HL-60 (cell line): ENCODE data around the gene CCND1.

ENCODE experiments used
- DNase-seq, 2 experiments: peaks; one replicate each; pipeline ENCODE4 v3.0.0-alpha.2; 2010 to 2020; ENCODE audit warnings: low read depth in 1 of 2, low spot score in 1 of 2
- H3K27ac ChIP-seq: fragments of 250-450 bp; sonication (Bioruptor Pico); replicated peaks from 2 replicates; pipeline ENCODE4 v1.5.1; 2020; ENCODE audit warnings: mild to moderate bottlenecking, moderate library complexity
- H3K27me3 ChIP-seq: fragments of 250-450 bp; sonication (Bioruptor Pico); 2 replicates; pipeline ENCODE4 v1.5.1; 2021; ENCODE audit warnings: mild to moderate bottlenecking, moderate library complexity; ENCODE audit not compliant: insufficient read depth, poor library complexity, severe bottlenecking
- H3K4me3 ChIP-seq: replicated peaks from 2 replicates; pipeline ENCODE4 v1.5.1; 2011; ENCODE audit warnings: mild to moderate bottlenecking, control low read depth, low read length; ENCODE audit not compliant: insufficient read depth
- GABPA ChIP-seq: IDR thresholded peaks from 2 replicates; pipeline ENCODE4 v1.6.1; 2012; ENCODE audit warnings: low read depth
- POLR2AphosphoS5 ChIP-seq: IDR thresholded peaks from 2 replicates; pipeline ENCODE4 v1.6.1; 2012; ENCODE audit warnings: low read depth
- SPI1 ChIP-seq: IDR thresholded peaks from 2 replicates; pipeline ENCODE4 v1.6.1; 2012; ENCODE audit warnings: low read depth, mild to moderate bottlenecking, borderline replicate concordance
- TF ChIP-seq, protein P1 (sequence below): IDR thresholded peaks from 2 replicates; pipeline ENCODE4 v1.6.1; 2012; ENCODE audit warnings: low read depth; ENCODE audit not compliant: insufficient replicate concordance
- TF ChIP-seq, protein P2 (sequence below): IDR thresholded peaks from one replicate; pipeline ENCODE4 v1.5.1; 2011; ENCODE audit warnings: low read length, control low read depth, inconsistent platforms; ENCODE audit not compliant: insufficient read depth

Gene CCND1

DNA sequence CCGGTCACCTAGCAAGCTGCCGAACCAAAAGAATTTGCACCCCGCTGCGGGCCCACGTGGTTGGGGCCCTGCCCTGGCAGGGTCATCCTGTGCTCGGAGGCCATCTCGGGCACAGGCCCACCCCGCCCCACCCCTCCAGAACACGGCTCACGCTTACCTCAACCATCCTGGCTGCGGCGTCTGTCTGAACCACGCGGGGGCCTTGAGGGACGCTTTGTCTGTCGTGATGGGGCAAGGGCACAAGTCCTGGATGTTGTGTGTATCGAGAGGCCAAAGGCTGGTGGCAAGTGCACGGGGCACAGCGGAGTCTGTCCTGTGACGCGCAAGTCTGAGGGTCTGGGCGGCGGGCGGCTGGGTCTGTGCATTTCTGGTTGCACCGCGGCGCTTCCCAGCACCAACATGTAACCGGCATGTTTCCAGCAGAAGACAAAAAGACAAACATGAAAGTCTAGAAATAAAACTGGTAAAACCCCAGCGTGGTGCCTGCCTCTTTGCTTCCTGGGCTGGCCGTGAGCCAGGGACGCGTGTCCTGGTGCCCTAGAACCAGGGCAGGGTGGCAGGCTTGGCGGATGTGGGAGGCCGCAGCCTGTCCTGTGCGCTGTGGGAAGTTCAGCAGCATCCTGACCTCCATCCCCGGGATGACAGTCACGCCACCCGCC is 13.2 kb downstream of the CCND1 start:
- Histone ChIP-seq H3K27ac (no peak overlapping the region), H3K4me3 (no peak overlapping the region), H3K27me3 (no peaks in the 10 kb centered on the region)
- TF ChIP-seq POLR2AphosphoS5 (no peak), SPI1 (no peak), GABPA (no peak)
- TF ChIP-seq, protein P1, sequence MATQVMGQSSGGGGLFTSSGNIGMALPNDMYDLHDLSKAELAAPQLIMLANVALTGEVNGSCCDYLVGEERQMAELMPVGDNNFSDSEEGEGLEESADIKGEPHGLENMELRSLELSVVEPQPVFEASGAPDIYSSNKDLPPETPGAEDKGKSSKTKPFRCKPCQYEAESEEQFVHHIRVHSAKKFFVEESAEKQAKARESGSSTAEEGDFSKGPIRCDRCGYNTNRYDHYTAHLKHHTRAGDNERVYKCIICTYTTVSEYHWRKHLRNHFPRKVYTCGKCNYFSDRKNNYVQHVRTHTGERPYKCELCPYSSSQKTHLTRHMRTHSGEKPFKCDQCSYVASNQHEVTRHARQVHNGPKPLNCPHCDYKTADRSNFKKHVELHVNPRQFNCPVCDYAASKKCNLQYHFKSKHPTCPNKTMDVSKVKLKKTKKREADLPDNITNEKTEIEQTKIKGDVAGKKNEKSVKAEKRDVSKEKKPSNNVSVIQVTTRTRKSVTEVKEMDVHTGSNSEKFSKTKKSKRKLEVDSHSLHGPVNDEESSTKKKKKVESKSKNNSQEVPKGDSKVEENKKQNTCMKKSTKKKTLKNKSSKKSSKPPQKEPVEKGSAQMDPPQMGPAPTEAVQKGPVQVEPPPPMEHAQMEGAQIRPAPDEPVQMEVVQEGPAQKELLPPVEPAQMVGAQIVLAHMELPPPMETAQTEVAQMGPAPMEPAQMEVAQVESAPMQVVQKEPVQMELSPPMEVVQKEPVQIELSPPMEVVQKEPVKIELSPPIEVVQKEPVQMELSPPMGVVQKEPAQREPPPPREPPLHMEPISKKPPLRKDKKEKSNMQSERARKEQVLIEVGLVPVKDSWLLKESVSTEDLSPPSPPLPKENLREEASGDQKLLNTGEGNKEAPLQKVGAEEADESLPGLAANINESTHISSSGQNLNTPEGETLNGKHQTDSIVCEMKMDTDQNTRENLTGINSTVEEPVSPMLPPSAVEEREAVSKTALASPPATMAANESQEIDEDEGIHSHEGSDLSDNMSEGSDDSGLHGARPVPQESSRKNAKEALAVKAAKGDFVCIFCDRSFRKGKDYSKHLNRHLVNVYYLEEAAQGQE: no peak
- TF ChIP-seq, protein P2, sequence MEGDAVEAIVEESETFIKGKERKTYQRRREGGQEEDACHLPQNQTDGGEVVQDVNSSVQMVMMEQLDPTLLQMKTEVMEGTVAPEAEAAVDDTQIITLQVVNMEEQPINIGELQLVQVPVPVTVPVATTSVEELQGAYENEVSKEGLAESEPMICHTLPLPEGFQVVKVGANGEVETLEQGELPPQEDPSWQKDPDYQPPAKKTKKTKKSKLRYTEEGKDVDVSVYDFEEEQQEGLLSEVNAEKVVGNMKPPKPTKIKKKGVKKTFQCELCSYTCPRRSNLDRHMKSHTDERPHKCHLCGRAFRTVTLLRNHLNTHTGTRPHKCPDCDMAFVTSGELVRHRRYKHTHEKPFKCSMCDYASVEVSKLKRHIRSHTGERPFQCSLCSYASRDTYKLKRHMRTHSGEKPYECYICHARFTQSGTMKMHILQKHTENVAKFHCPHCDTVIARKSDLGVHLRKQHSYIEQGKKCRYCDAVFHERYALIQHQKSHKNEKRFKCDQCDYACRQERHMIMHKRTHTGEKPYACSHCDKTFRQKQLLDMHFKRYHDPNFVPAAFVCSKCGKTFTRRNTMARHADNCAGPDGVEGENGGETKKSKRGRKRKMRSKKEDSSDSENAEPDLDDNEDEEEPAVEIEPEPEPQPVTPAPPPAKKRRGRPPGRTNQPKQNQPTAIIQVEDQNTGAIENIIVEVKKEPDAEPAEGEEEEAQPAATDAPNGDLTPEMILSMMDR: no peak
- no peak for DNase-seq

DNA sequence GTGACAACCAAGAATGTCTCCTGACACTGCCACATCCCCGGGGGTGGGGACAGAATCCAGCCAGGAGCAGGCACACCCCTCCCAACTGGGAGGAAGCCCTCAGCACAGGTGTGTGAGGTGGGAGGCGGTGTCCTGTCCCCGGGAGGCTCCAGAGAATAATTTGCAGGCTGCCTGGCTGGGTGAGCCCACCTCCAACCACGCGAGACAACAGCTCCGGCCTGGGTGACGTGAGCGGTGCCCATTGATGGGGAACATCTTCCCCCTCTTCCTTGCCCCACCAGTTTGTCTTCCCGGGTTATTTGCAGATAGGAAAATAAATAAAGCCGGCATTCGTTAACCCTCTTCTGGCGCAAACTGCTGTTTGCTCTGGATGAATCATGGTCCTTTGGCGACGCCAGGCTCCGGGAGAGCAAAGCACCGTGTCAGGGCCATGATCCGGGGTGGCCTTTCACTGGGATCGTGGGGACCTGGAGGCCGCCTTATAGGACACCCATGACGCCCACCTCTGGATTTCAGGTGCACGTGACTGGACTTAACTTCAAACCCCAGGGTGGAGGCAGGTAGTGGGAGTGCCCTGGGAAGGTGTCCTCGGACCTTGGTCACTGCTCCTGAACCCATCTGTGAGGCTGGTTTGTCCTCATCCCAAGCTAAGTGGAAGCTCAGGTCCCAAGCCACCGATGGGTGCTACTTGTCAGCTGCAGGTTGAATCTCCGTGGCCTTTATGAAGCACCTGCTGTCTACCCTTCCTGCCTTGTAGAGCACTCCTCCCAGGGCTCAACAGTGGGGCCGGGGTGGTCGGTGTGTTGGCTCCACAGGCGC is 13.9 kb downstream of the CCND1 start:
- DNase-seq: no peak
- H3K4me3 ChIP-seq: no peak overlapping the region
- H3K27ac ChIP-seq: no peak overlapping the region
- TF ChIP-seq, protein P1: no peak
- TF ChIP-seq GABPA (no peak), SPI1 (no peak), POLR2AphosphoS5 (no peak)
- TF ChIP-seq, protein P2: no peak
- H3K27me3 ChIP-seq: no peaks in the 10 kb centered on the region

DNA sequence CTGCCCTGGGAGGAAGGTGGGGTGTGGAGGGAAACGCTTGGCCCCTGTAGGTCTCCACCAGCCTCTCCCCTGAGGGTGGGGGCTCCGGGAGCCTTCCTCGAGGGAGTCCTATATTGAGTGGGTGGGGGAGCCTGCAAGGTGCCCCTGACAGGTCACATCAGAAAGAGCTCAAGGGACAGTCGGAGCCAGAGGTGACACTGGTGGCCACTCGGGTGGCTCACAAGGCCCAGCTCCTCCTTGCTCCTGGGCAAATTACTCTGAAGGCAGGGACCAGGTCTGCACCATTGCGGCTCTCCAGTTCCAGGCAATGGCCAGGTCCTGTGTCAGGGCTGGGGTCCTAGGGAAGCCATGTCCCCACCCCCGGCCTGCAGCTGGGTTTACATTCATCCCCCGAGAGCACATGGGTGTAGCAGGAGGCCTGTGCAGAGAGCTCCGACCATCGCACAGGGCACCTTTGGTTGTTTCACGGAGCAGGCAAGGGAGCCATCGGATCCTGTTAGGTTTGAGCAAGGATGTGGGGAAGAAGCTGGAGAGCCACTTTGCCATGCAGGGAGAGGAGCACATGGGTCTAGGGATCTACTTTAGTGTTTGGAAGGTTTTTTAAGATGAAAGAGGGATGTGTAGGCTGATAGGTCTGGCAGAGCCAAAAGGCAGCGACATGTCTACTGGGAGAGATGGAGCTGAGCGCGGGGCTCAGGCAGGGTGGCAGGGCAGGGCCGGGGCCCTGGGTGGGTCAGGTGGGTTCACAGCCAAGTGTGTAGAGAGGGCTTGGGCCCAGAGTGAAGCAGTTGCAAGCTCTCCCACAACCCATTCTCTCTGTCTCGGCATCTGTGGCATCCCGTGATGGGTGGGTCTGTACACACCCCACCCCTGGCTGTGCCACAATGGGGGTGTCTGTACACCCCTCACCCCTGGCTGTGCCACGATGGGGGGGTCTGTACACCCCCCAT is 14.8 kb downstream of the CCND1 start:
- no peak overlapping the region for H3K27ac ChIP-seq
- no peak for DNase-seq
- TF ChIP-seq SPI1 (no peak), GABPA (no peak), POLR2AphosphoS5 (no peak)
- TF ChIP-seq, protein P2: no peak
- TF ChIP-seq, protein P1: no peak
- no peak overlapping the region for H3K4me3 ChIP-seq
- H3K27me3 ChIP-seq: no peaks in the 10 kb centered on the region
